Breast epithelium (tissue), 4 donors: ENCODE results near the gene GHR. TPM values are rescaled to one million over a fixed set of nuclear protein-coding genes. Genes with fewer than 3 reads are reported as not detected.
A peak's percentile ranks its signal among the peaks of the same experiment; 100 is the strongest.

ENCODE experiments used
- DNase-seq, 2 donors: peaks; one replicate each; pipeline ENCODE4 v3.0.0-alpha.2; 2019; ENCODE audit warnings: low spot score in 2 of 2
- H3K27ac ChIP-seq, 2 donors: fragments of 200-600 bp; sonication (generic) in 1 of 2; one replicate each; pipeline ENCODE4 v1.5.1; 2016 to 2019; ENCODE audit warnings: mild to moderate bottlenecking in 1 of 2
- H3K27me3 ChIP-seq, 2 donors: fragments of 200-600 bp; sonication (generic) in 1 of 2; one replicate each; pipeline versions ENCODE4 v1.5.1 to v1.6.0; 2017 to 2019; ENCODE audit warnings: control low read depth in 1 of 2, mild to moderate bottlenecking in 1 of 2
- H3K36me3 ChIP-seq: fragments of 200-600 bp; one replicate; pipeline ENCODE4 v1.5.1; 2019
- H3K4me1 ChIP-seq, 2 donors: fragments of 200-600 bp; sonication (generic); one replicate each; pipeline ENCODE4 v1.5.1; 2016 to 2019; ENCODE audit warnings: control low read depth in 1 of 2
- H3K4me3 ChIP-seq, 3 donors: fragments of 200-600 bp; sonication (generic); 1 replicate in 2 of 3; 2 replicates in 1 of 3; pipeline ENCODE4 v1.5.1; 2016 to 2019; ENCODE audit warnings: mild to moderate bottlenecking in 3 of 3, moderate library complexity in 2 of 3
- H3K9me3 ChIP-seq, 2 donors: fragments of 200-600 bp; sonication (generic) in 1 of 2; one replicate each; pipeline ENCODE4 v1.5.1; 2016 to 2019; ENCODE audit warnings: control low read depth in 1 of 2
- CTCF ChIP-seq, 3 donors: fragments of 450-650 bp; IDR thresholded peaks; one replicate each; pipeline ENCODE4 v1.5.1; 2016 to 2017; ENCODE audit warnings: antibody characterized with exemption in 3 of 3, mild to moderate bottlenecking in 3 of 3, moderate library complexity in 3 of 3
- POLR2A ChIP-seq: fragments of 450-650 bp; IDR thresholded peaks from one replicate; pipeline ENCODE4 v1.6.1; 2016; ENCODE audit warnings: antibody characterized with exemption, mild to moderate bottlenecking, moderate library complexity
- POLR2AphosphoS5 ChIP-seq, 3 donors: sonication (generic); formaldehyde crosslinking; IDR thresholded peaks; one replicate each; pipeline ENCODE4 v1.6.1; 2017; ENCODE audit warnings: antibody characterized with exemption in 3 of 3
- intact Hi-C: fragments of 100-400 bp; cut with DNase I; formaldehyde crosslinking; loops from one replicate; pipeline ENCODE4 v1.15.1; 2023; ENCODE audit warnings: low total_unique reads
- total RNA-seq, 3 donors: library from RNA; depleted of rRNA; stranded (reverse); fragments of >200 nt; gene quantifications; one replicate each; pipeline ENCODE4 v1.1.0, GENCODE V29; 2016

The GHR gene
- total RNA-seq, 3 donors from 2014 or later, result 25.6 to 234 (median 26.5) TPM

DNA sequence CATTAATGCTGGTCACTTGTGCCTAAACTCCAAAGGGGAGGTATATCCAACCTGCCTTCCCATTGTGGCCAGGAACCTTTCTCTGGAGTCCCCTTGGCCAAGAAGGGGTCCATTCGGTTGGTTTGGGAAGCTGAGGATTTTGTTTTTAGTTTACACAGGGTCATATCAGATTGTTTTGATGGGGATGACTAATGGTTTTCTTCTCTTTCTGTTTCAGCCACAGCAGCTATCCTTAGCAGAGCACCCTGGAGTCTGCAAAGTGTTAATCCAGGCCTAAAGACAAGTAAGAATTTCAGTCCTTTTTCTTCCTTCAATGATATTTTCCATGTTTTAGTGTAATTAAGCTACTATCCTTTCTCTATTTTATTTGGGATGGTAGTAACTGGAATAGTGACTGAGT lies 205.6 kb downstream of the GHR start:
- Histone ChIP-seq H3K27ac (no peak overlapping the region), H3K4me1 (no peaks in the 10 kb centered on the region), H3K9me3 (no peaks in the 10 kb centered on the region), H3K4me3 (no peak overlapping the region), H3K36me3 (no peaks in the 10 kb centered on the region), H3K27me3 (no peaks in the 10 kb centered on the region)
- intact Hi-C loops, result no loop called here
- DNase-seq, result no peak
- TF ChIP-seq POLR2AphosphoS5 (IDR thresholded peaks at IDR 0.05), result no peak

GRCh38 chr5:42629284-42629683 lies 206.0 kb downstream of the GHR start:
- Histone ChIP-seq H3K27ac (no peak overlapping the region), H3K4me3 (no peak overlapping the region), H3K9me3 (no peaks in the 10 kb centered on the region), H3K27me3 (no peaks in the 10 kb centered on the region), H3K36me3 (no peaks in the 10 kb centered on the region), H3K4me1 (no peaks in the 10 kb centered on the region)
- DNase-seq, result no peak
- intact Hi-C loops, result no loop called here
- no peak for TF ChIP-seq POLR2AphosphoS5 (IDR thresholded peaks at IDR 0.05)
- no peak for TF ChIP-seq CTCF (IDR thresholded peaks at IDR 0.05)
- no peak for TF ChIP-seq POLR2A

DNA sequence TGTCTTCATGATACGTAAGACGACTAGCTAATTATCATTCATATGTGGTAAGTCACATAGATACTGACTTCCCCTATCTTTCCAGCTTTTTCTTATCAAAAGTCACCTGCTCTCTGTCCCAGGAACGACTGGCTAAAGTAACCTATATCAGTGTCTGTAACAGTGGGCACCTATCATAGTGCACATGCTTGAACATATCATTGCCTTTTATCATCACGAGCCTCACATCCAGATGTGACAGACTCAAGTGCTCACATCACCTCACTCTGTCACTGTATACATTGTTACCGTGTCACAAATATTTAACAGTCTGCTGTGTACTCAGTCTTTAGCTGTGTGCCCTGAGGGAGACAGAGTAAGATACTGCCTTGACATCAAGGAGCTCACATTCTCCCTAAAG lies 208.0 kb downstream of the GHR start:
- no peak overlapping the region for H3K27ac ChIP-seq
- TF ChIP-seq POLR2A (no peak), POLR2AphosphoS5 (IDR thresholded peaks at IDR 0.05) (no peak), CTCF (IDR thresholded peaks at IDR 0.05) (no peak)
- no peaks in the 10 kb centered on the region for H3K36me3 ChIP-seq
- no peaks in the 10 kb centered on the region for H3K4me1 ChIP-seq
- DNase-seq, result no peak
- H3K9me3 ChIP-seq, result no peaks in the 10 kb centered on the region
- no peak overlapping the region for H3K4me3 ChIP-seq
- H3K27me3 ChIP-seq, result no peaks in the 10 kb centered on the region
- intact Hi-C loops, result no loop called here

DNA sequence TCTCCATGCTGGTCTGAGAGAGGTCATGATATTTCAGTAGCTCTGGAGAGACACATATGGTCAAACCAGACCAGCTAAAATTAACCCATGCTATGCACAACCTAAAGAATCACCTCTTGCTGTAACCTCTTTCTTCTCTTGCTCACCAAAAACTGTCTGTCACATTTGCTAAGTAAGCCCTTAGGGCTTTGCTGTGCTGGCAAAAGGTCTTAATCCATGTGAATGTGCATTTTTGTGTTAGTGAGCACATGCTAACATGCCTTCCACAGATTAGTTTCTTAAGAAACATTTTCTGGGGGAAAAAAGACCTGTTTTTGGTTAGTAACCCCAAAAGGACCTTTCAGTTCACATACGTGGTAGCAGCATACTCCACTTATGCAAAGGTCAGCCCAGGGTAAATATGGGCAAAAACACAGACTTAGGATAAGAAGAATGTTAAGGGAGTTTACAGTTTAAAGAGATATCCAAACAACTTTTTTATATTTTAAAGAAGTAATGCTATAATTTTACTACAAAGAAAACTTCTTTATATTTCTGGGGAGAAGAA lies 209.2 kb downstream of the GHR start:
- H3K36me3 ChIP-seq, result no peaks in the 10 kb centered on the region
- no peak overlapping the region for H3K4me3 ChIP-seq
- TF ChIP-seq POLR2A, result no peak
- no peak for TF ChIP-seq CTCF (IDR thresholded peaks at IDR 0.05)
- TF ChIP-seq POLR2AphosphoS5 (IDR thresholded peaks at IDR 0.05), result no peak
- H3K27me3 ChIP-seq, result no peaks in the 10 kb centered on the region
- no peaks in the 10 kb centered on the region for H3K4me1 ChIP-seq
- intact Hi-C loops, result no loop called here
- H3K27ac ChIP-seq, result no peak overlapping the region
- no peak for DNase-seq
- H3K9me3 ChIP-seq, result no peaks in the 10 kb centered on the region

GRCh38 chr5:42634575-42634974 lies 211.3 kb downstream of the GHR start:
- DNase-seq, result no peak
- TF ChIP-seq POLR2A (no peak), CTCF (IDR thresholded peaks at IDR 0.05) (no peak), POLR2AphosphoS5 (IDR thresholded peaks at IDR 0.05) (no peak)
- Histone ChIP-seq H3K4me1 (no peaks in the 10 kb centered on the region), H3K27ac (no peak overlapping the region), H3K9me3 (no peaks in the 10 kb centered on the region), H3K27me3 (no peaks in the 10 kb centered on the region), H3K36me3 (no peaks in the 10 kb centered on the region), H3K4me3 (no peak overlapping the region)
- intact Hi-C loops, result no loop called here

- Histone ChIP-seq H3K4me1 (no peaks in the 10 kb centered on the region), H3K27me3 (no peaks in the 10 kb centered on the region), H3K36me3 (no peaks in the 10 kb centered on the region), H3K9me3 (no peaks in the 10 kb centered on the region), H3K4me3 (no peak overlapping the region), H3K27ac (no peak overlapping the region)
- intact Hi-C loops, result no loop called here
- DNase-seq, result no peak
- TF ChIP-seq POLR2AphosphoS5 (IDR thresholded peaks at IDR 0.05) (no peak), CTCF (IDR thresholded peaks at IDR 0.05) (peak in 1 of 3 donors; percentile 10), POLR2A (no peak)
These were observed 213.2 kb downstream of the GHR start for GRCh38 chr5:42636425-42636824.
